Natural killer cell (primary cell): ENCODE measurements around the gene FRY. TPM values are rescaled to one million over a fixed set of nuclear protein-coding genes. Genes with fewer than 3 reads are reported as not detected.

Experiments
- ATAC-seq, 3 donors: fragments of 150-1000 bp in 2 of 3; fragments of 200-7000 bp in 1 of 3; cut with Tn5 transposase; 1 replicate in 1 of 3; 2 replicates in 2 of 3; pipeline ENCODE4 v1.10.0; 2021; ENCODE audit warnings: mild to moderate bottlenecking in 2 of 3, moderate library complexity in 2 of 3
- DNase-seq, 2 donors: peaks; one replicate each; pipeline versions ENCODE4 v3.0.0 to v3.0.0-alpha.2; 2013 to 2021; ENCODE audit warnings: mixed read lengths in 1 of 2
- H3K27ac ChIP-seq: one replicate; pipeline ENCODE4 v1.5.1; 2013; ENCODE audit warnings: mild to moderate bottlenecking, low read length
- H3K27me3 ChIP-seq: one replicate; pipeline ENCODE4 v1.6.1; 2013; ENCODE audit warnings: low read length; ENCODE audit not compliant: control insufficient read depth, insufficient read depth
- H3K36me3 ChIP-seq: one replicate; pipeline ENCODE4 v1.6.1; 2013; ENCODE audit warnings: low read length; ENCODE audit not compliant: control insufficient read depth, insufficient read depth
- H3K4me1 ChIP-seq: one replicate; pipeline ENCODE4 v1.6.1; 2013; ENCODE audit warnings: low read length; ENCODE audit not compliant: control insufficient read depth, insufficient read depth
- H3K4me3 ChIP-seq: one replicate; pipeline ENCODE4 v1.5.1; 2013; ENCODE audit warnings: low read length
- H3K9me3 ChIP-seq: one replicate; pipeline ENCODE4 v1.6.1; 2013; ENCODE audit warnings: low read length; ENCODE audit not compliant: control insufficient read depth, insufficient read depth
- H3K27ac Mint-ChIP-seq, 2 donors: one replicate each; pipeline ENCODE4 v1.8.0; 2022; ENCODE audit warnings: mild to moderate bottlenecking in 2 of 2, mixed read lengths in 2 of 2, moderate library complexity in 1 of 2
- H3K27me3 Mint-ChIP-seq, 2 donors: one replicate each; pipeline ENCODE4 v1.8.0; 2022; ENCODE audit warnings: low read depth in 2 of 2, mixed read lengths in 2 of 2
- H3K36me3 Mint-ChIP-seq: one replicate; pipeline ENCODE4 v1.8.0; 2022; ENCODE audit warnings: mixed read lengths
- H3K4me1 Mint-ChIP-seq, 2 donors: one replicate each; pipeline ENCODE4 v1.8.0; 2022; ENCODE audit warnings: mixed read lengths in 2 of 2
- H3K4me3 Mint-ChIP-seq: one replicate; pipeline ENCODE4 v1.8.0; 2022; ENCODE audit warnings: mild to moderate bottlenecking, moderate library complexity, mixed read lengths
- H3K9me3 Mint-ChIP-seq, 2 donors: one replicate each; pipeline ENCODE4 v1.8.0; 2022; ENCODE audit warnings: mixed read lengths in 2 of 2
- CTCF ChIP-seq: fragments of 200-600 bp; IDR thresholded peaks from one replicate; pipeline ENCODE4 v1.8.0; 2022; ENCODE audit warnings: antibody characterized with exemption
- WGBS: methylation state at CpG from one replicate; pipeline ENCODE4 v1.1.7; 2013; ENCODE audit warnings: missing lambda C conversion rate; ENCODE audit not compliant: insufficient coverage; 5-methylcytosine and 5-hydroxymethylcytosine counted together
- intact Hi-C: fragments of 100-400 bp; cut with micrococcal nuclease; formaldehyde crosslinking; loops from one replicate; pipeline ENCODE4 v1.14.2; 2022
- total RNA-seq, 4 donors: library from RNA; stranded (reverse); fragments of 120-200 nt in 1 of 4; gene quantifications; one replicate each; pipeline versions ENCODE4 v1.2.3 to v1.2.4, GENCODE V29; 2013 to 2022

The FRY gene
- total RNA-seq, 3 donors from 2014 or later (not counting 1 experiment from before 2014, with no cell fraction given) = 25.1 to 52.1 (median 27.4) TPM

- DNase-seq = peak in 1 of 2 donors; percentile 30
- WGBS = 94% methylated on average over 1 of the region's 2 CpGs
- H3K27ac Mint-ChIP-seq = no peak overlapping the region
Measured at GRCh38 chr13:32234914-32235313, 203.3 kb downstream of the FRY start.

GRCh38 chr13:32237681-32238080 is 206.1 kb downstream of the FRY start:
- TF ChIP-seq CTCF = no peak
- Mint-ChIP-seq H3K4me1 (no peaks in the 10 kb centered on the region), H3K36me3 (no peaks in the 10 kb centered on the region), H3K9me3 (no peaks in the 10 kb centered on the region), H3K27me3 (no peaks in the 10 kb centered on the region), H3K4me3 (no peak overlapping the region), H3K27ac (no peak overlapping the region)
- no peak overlapping the region for H3K27ac ChIP-seq
- no peaks in the 10 kb centered on the region for H3K27me3 ChIP-seq
- DNase-seq = no peak
- WGBS = 92% methylated on average over 6 of the region's 6 CpGs
- H3K36me3 ChIP-seq = peaks cover 6% of the 10 kb centered on the region
- no peaks in the 10 kb centered on the region for H3K9me3 ChIP-seq
- no peaks in the 10 kb centered on the region for H3K4me1 ChIP-seq
- H3K4me3 ChIP-seq = no peak overlapping the region
- no peak for ATAC-seq
- intact Hi-C loops = no loop called here

More at GRCh38 chr13:32234914-32235313, 203.3 kb downstream of the FRY start:
- H3K9me3 Mint-ChIP-seq = no peaks in the 10 kb centered on the region
- Histone ChIP-seq H3K4me1 (no peaks in the 10 kb centered on the region), H3K27me3 (no peaks in the 10 kb centered on the region), H3K9me3 (no peaks in the 10 kb centered on the region), H3K27ac (no peak overlapping the region), H3K36me3 (peaks cover 3% of the 10 kb centered on the region), H3K4me3 (no peak overlapping the region)
- no peaks in the 10 kb centered on the region for H3K4me1 Mint-ChIP-seq
- ATAC-seq = no peak
- TF ChIP-seq CTCF = no peak
- no peaks in the 10 kb centered on the region for H3K27me3 Mint-ChIP-seq
- H3K36me3 Mint-ChIP-seq = no peaks in the 10 kb centered on the region
- intact Hi-C loops = no loop called here
- no peak overlapping the region for H3K4me3 Mint-ChIP-seq

- Mint-ChIP-seq H3K9me3 (no peaks in the 10 kb centered on the region), H3K4me3 (no peak overlapping the region), H3K4me1 (peaks cover 13 to 14% of the 10 kb centered on the region in 2 donors), H3K36me3 (no peaks in the 10 kb centered on the region), H3K27me3 (no peaks in the 10 kb centered on the region), H3K27ac (no peak overlapping the region)
- DNase-seq (no peak), ATAC-seq (no peak)
- Histone ChIP-seq H3K4me1 (peaks cover 1% of the 10 kb centered on the region), H3K27me3 (no peaks in the 10 kb centered on the region), H3K4me3 (no peak overlapping the region), H3K36me3 (peaks cover 3% of the 10 kb centered on the region), H3K9me3 (no peaks in the 10 kb centered on the region), H3K27ac (no peak overlapping the region)
- no peak for TF ChIP-seq CTCF
- 93% methylated on average over 5 of the region's 5 CpGs for WGBS
- intact Hi-C loops = no loop called here
Measured at GRCh38 chr13:32243695-32244094, 212.1 kb downstream of the FRY start.

- DNase-seq (no peak), ATAC-seq (no peak)
- Mint-ChIP-seq H3K36me3 (peaks cover under 1% of the 10 kb centered on the region), H3K27ac (no peak overlapping the region), H3K27me3 (no peaks in the 10 kb centered on the region), H3K9me3 (no peaks in the 10 kb centered on the region), H3K4me1 (peaks cover 27 to 30% of the 10 kb centered on the region in 2 donors), H3K4me3 (no peak overlapping the region)
- H3K4me1 ChIP-seq = peaks cover 11% of the 10 kb centered on the region
- intact Hi-C loops = loop anchor here (5.0 kb wide), 1 partner anchor 333 kb away; no protein-coding TSS in a partner anchor
- H3K36me3 ChIP-seq = peaks cover 3% of the 10 kb centered on the region
- TF ChIP-seq CTCF = no peak
- no peaks in the 10 kb centered on the region for H3K27me3 ChIP-seq
- H3K27ac ChIP-seq = no peak overlapping the region
- no peaks in the 10 kb centered on the region for H3K9me3 ChIP-seq
- H3K4me3 ChIP-seq = no peak overlapping the region
- WGBS = 94% methylated on average over 4 of the region's 5 CpGs
Measured at GRCh38 chr13:32245555-32245954, 214.0 kb downstream of the FRY start.
